ENCODE measurements around the gene UBXN7.
"Not testable (repeated sequence)": the region's sequence is repeated elsewhere in the genome, so short reads cannot be mapped to it uniquely, and the experiment has no call there.

GRCh38 chr3:196343917-196344316, 88.3 kb downstream of the UBXN7 start:
- not testable (repeated sequence) for TF ChIP-seq CTCF (IDR thresholded peaks at IDR 0.05; ENCODE audit: insufficient read depth, low read length, poor library complexity, severe bottlenecking); EZH2phosphoT487 (conservative IDR thresholded peaks at IDR 0.05; ENCODE audit: low read length)
